PC-9 (cell line): ENCODE results near the gene ALG14. TPM values are rescaled to one million over a fixed set of nuclear protein-coding genes. Genes with fewer than 3 reads are reported as not detected.

Source experiments
- BruUV-seq: library from RNA; stranded (reverse); fragments of 400-500 nt; replicated peaks from 2 replicates; lab custom pipeline; 2021; lab: Mats Ljungman, UMichigan
- CTCF ChIA-PET: fragments of 300-600 bp; sonication (Branson Sonifier 250); formaldehyde crosslinking; loops from one replicate; lab custom pipeline; 2022; ENCODE audit warnings: antibody characterized with exemption; lab: Charles Lee
- POLR2A ChIA-PET: fragments of 300-600 bp; sonication (Branson Sonifier 250); formaldehyde crosslinking; loops from one replicate; lab custom pipeline; 2022; ENCODE audit warnings: antibody characterized with exemption; ENCODE audit not compliant: unreplicated experiment; lab: Charles Lee
- DNase-seq, 2 experiments: peaks; one replicate each; pipeline versions ENCODE4 v3.0.0 to v3.0.0-alpha.2; 2015 to 2022; ENCODE audit warnings: mixed read lengths in 1 of 2
- H2AFZ ChIP-seq: fragments of 200-600 bp; sonication (generic); 2 replicates; pipeline ENCODE4 v1.8.1; 2017; ENCODE audit warnings: antibody characterized with exemption
- H3F3A ChIP-seq: fragments of 200-600 bp; sonication (generic); 2 replicates; pipeline ENCODE4 v1.8.1; 2017; ENCODE audit warnings: antibody characterized with exemption, mild to moderate bottlenecking, low read depth; ENCODE audit not compliant: insufficient read depth
- H3K27ac ChIP-seq: fragments of 200-600 bp; sonication (generic); 2 replicates; pipeline ENCODE4 v1.6.1; 2016; ENCODE audit warnings: mixed run types
- H3K27me3 ChIP-seq: fragments of 200-600 bp; sonication (generic); 2 replicates; pipeline ENCODE4 v1.6.1; 2016; ENCODE audit warnings: low read depth, mixed run types; ENCODE audit not compliant: insufficient read depth
- H3K36me3 ChIP-seq: fragments of 200-600 bp; sonication (generic); 2 replicates; pipeline ENCODE4 v1.6.1; 2016; ENCODE audit warnings: low read depth, mixed run types
- H3K4me1 ChIP-seq: fragments of 200-600 bp; sonication (generic); replicated peaks from 2 replicates; pipeline ENCODE4 v1.6.1; 2016; ENCODE audit warnings: mixed run types; ENCODE audit not compliant: insufficient read depth
- H3K4me2 ChIP-seq: fragments of 200-600 bp; sonication (generic); 2 replicates; pipeline ENCODE4 v1.6.1; 2017; ENCODE audit warnings: mixed run types
- H3K4me3 ChIP-seq: fragments of 200-600 bp; sonication (generic); 2 replicates; pipeline ENCODE4 v1.6.1; 2016; ENCODE audit warnings: mixed run types
- H3K79me2 ChIP-seq: fragments of 200-600 bp; sonication (generic); 2 replicates; pipeline ENCODE4 v1.6.1; 2017; ENCODE audit warnings: low read depth, mixed run types
- H3K9me2 ChIP-seq: fragments of 200-600 bp; sonication (generic); 2 replicates; pipeline ENCODE4 v1.8.1; 2017; ENCODE audit warnings: mild to moderate bottlenecking; ENCODE audit not compliant: insufficient read depth
- H3K9me3 ChIP-seq: fragments of 200-600 bp; sonication (generic); 2 replicates; pipeline ENCODE4 v1.8.1; 2016; ENCODE audit warnings: low read depth; ENCODE audit not compliant: insufficient read depth
- H4K20me1 ChIP-seq: fragments of 200-600 bp; sonication (generic); 2 replicates; pipeline ENCODE4 v1.8.1; 2017; ENCODE audit not compliant: insufficient read depth
- EZH2 ChIP-seq: fragments of 200-600 bp; sonication (generic); IDR thresholded peaks from 2 replicates; pipeline ENCODE4 v1.8.0; 2017; ENCODE audit warnings: antibody characterized with exemption, low read depth
- intact Hi-C: fragments of 100-400 bp; cut with micrococcal nuclease; formaldehyde crosslinking; loops from one replicate; pipeline ENCODE4 v1.10.0; 2022; ENCODE audit not compliant: unreplicated experiment
- total RNA-seq: library from RNA; stranded (reverse); gene quantifications from 2 replicates; pipeline ENCODE4 v1.2.3, GENCODE V29; 2021
- TF ChIP-seq, protein P1 (sequence below): fragments of 200-600 bp; sonication (generic); conservative IDR thresholded peaks from 2 replicates; pipeline ENCODE4 v1.6.1; 2017; ENCODE audit warnings: mixed run types, antibody characterized with exemption, mild to moderate bottlenecking, moderate library complexity

ALG14 gene
- total RNA-seq, 1 experiment from 2014 or later: 8.6 TPM

DNA sequence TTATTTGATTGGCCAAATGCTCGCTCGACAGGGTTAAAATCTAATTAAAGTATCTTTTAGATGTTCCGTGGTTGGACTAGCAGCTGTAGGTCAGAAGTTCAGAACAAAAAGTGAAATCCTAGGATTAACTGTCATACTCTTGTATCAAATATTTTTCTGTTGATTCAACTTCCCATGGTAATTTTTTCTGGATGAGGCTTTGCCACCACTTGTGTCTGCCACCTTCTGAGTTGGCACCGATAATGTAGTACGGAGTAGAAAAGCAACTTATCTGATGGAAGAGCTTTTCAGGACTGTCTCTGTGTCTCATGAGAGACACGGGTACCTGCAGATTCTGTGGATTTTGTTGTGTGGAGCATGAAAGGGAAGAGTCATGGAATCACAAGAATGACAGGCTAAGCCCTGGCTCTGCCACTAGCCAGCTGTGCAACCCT is 101.2 kb downstream of the ALG14 start:
- no peak overlapping the region for H3K27ac ChIP-seq
- no TSS peak for BruUV-seq
- H3K36me3 ChIP-seq: no peaks in the 10 kb centered on the region
- DNase-seq: no peak
- POLR2A ChIA-PET: no interaction called here
- H4K20me1 ChIP-seq: no peaks in the 10 kb centered on the region
- H3K4me3 ChIP-seq: no peak overlapping the region
- no peaks in the 10 kb centered on the region for H3K9me3 ChIP-seq
- TF ChIP-seq EZH2: no peak
- TF ChIP-seq, protein P1, sequence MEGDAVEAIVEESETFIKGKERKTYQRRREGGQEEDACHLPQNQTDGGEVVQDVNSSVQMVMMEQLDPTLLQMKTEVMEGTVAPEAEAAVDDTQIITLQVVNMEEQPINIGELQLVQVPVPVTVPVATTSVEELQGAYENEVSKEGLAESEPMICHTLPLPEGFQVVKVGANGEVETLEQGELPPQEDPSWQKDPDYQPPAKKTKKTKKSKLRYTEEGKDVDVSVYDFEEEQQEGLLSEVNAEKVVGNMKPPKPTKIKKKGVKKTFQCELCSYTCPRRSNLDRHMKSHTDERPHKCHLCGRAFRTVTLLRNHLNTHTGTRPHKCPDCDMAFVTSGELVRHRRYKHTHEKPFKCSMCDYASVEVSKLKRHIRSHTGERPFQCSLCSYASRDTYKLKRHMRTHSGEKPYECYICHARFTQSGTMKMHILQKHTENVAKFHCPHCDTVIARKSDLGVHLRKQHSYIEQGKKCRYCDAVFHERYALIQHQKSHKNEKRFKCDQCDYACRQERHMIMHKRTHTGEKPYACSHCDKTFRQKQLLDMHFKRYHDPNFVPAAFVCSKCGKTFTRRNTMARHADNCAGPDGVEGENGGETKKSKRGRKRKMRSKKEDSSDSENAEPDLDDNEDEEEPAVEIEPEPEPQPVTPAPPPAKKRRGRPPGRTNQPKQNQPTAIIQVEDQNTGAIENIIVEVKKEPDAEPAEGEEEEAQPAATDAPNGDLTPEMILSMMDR: no peak
- intact Hi-C loops: loop anchor here (2.0 to 5.0 kb wide), 2 partner anchors 44 to 69 kb away; partner anchors contain the start of gene CNN3
- no peak overlapping the region for H3K4me2 ChIP-seq
- CTCF ChIA-PET: no interaction called here
- no peaks in the 10 kb centered on the region for H3K9me2 ChIP-seq
- 0 out of 2 replicates have a peak, but pooled peaks cover 4% of the 10 kb centered on the region for H3K4me1 ChIP-seq
- H3K79me2 ChIP-seq: no peaks in the 10 kb centered on the region
- H3F3A ChIP-seq: no peaks in the 10 kb centered on the region
- H2AFZ ChIP-seq: no peak overlapping the region
- no peaks in the 10 kb centered on the region for H3K27me3 ChIP-seq

DNA sequence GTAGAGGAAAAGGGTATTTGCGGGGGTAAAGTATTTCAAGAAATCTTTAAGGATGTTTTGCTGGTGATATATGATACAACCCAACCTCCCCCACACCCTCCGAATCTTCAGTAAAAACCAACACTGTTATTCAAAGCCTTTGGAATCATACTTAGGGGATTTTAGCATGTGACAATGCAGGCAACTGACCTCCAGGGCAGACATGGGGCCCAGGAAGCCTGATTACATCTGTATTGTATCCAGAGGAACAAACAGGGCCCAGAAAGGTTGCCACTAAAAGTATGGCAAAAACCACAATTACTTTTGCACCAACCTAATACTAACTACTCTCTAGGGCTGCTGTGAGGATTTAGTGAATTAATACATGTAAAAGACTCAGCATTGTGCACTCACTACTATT is 102.0 kb downstream of the ALG14 start:
- H3K4me3 ChIP-seq: no peak overlapping the region
- no peaks in the 10 kb centered on the region for H3F3A ChIP-seq
- 0 out of 2 replicates have a peak, but pooled peaks cover 4% of the 10 kb centered on the region for H3K4me1 ChIP-seq
- DNase-seq: no peak
- no peaks in the 10 kb centered on the region for H4K20me1 ChIP-seq
- H3K9me3 ChIP-seq: no peaks in the 10 kb centered on the region
- H3K4me2 ChIP-seq: no peak overlapping the region
- no peak overlapping the region for H2AFZ ChIP-seq
- no peaks in the 10 kb centered on the region for H3K36me3 ChIP-seq
- H3K9me2 ChIP-seq: no peaks in the 10 kb centered on the region
- CTCF ChIA-PET: no interaction called here
- TF ChIP-seq, protein P1: no peak
- no peak for TF ChIP-seq EZH2
- no peak overlapping the region for H3K27ac ChIP-seq
- BruUV-seq: no TSS peak
- H3K79me2 ChIP-seq: no peaks in the 10 kb centered on the region
- H3K27me3 ChIP-seq: no peaks in the 10 kb centered on the region
- intact Hi-C loops: loop anchor here (2.0 to 5.0 kb wide), 2 partner anchors 43 to 70 kb away; partner anchors contain the start of gene CNN3
- POLR2A ChIA-PET: no interaction called here

GRCh38 chr1:94969137-94969536 is 103.6 kb downstream of the ALG14 start:
- no peak for DNase-seq
- Histone ChIP-seq H3K4me2 (no peak overlapping the region), H3K79me2 (no peaks in the 10 kb centered on the region), H2AFZ (no peak overlapping the region), H3K27ac (no peak overlapping the region), H3K9me2 (no peaks in the 10 kb centered on the region), H3K4me3 (no peak overlapping the region), H3F3A (no peaks in the 10 kb centered on the region), H3K9me3 (no peaks in the 10 kb centered on the region), H3K4me1 (0 out of 2 replicates have a peak, but pooled peaks cover 4% of the 10 kb centered on the region), H3K36me3 (no peaks in the 10 kb centered on the region), H3K27me3 (no peaks in the 10 kb centered on the region), H4K20me1 (no peaks in the 10 kb centered on the region)
- TF ChIP-seq, protein P1: no peak
- TF ChIP-seq EZH2: no peak
- ChIA-PET POLR2A (no interaction called here), CTCF (no interaction called here)
- no TSS peak for BruUV-seq
- intact Hi-C loops: no loop called here
